Right lobe of liver (tissue), 6 donors: Measurements from ENCODE around the gene BTN3A1. TPM values are rescaled to one million over a fixed set of nuclear protein-coding genes. Genes with fewer than 3 reads are reported as not detected.
"Not testable (repeated sequence)": the region's sequence is repeated elsewhere in the genome, so short reads cannot be mapped to it uniquely, and the experiment has no call there.

ENCODE experiments used
- ATAC-seq, 4 donors: fragments of 200-7000 bp; cut with Tn5 transposase; one replicate each; pipeline ENCODE4 v1.9.1; 2020; ENCODE audit warnings: mild to moderate bottlenecking in 4 of 4, moderate library complexity in 4 of 4
- DNase-seq, 3 donors: peaks; one replicate each; pipeline ENCODE4 v3.0.0-alpha.2; 2020
- H3K27ac ChIP-seq, 3 donors: fragments of 200-600 bp; one replicate each; pipeline ENCODE4 v1.8.0; 2022
- H3K27me3 ChIP-seq, 2 donors: fragments of 200-600 bp; one replicate each; pipeline ENCODE4 v1.8.0; 2022
- H3K36me3 ChIP-seq, 4 donors: fragments of 200-600 bp; sonication (generic) in 1 of 4; one replicate each; pipeline versions ENCODE4 v1.5.1 to v1.8.0; 2017 to 2022; ENCODE audit warnings: control low read depth in 1 of 4
- H3K4me1 ChIP-seq, 4 donors: fragments of 200-600 bp; sonication (generic) in 1 of 4; one replicate each; pipeline versions ENCODE4 v1.5.1 to v1.8.0; 2017 to 2022; ENCODE audit warnings: control low read depth in 1 of 4
- H3K4me3 ChIP-seq, 3 donors: fragments of 200-600 bp; one replicate each; pipeline ENCODE4 v1.8.0; 2022
- H3K9me3 ChIP-seq, 4 donors: fragments of 200-600 bp; sonication (generic) in 1 of 4; one replicate each; pipeline versions ENCODE4 v1.5.1 to v1.8.0; 2017 to 2022; ENCODE audit warnings: control low read depth in 1 of 4
- POLR2A ChIP-seq: fragments of 450-650 bp; IDR thresholded peaks from one replicate; pipeline ENCODE4 v1.6.1; 2017; ENCODE audit warnings: antibody characterized with exemption, mild to moderate bottlenecking
- WGBS: methylation state at CpG from one replicate; pipeline ENCODE4 v1.1.6; 2018; ENCODE audit warnings: low coverage, low lambda C conversion rate; ENCODE audit not compliant: insufficient coverage; ENCODE audit errors: missing lambda C conversion rate; 5-methylcytosine and 5-hydroxymethylcytosine counted together
- intact Hi-C, 2 donors: fragments of 100-400 bp; cut with DNase I; formaldehyde crosslinking; loops; one replicate each; pipeline versions ENCODE4 v1.11.2 to v1.14.1; 2022
- total RNA-seq, 6 experiments: library from RNA; depleted of rRNA in 2 of 6; stranded (reverse); fragments of >200 nt in 2 of 6; fragmentation: NEBNext Ultra II Directional in 3 of 6; extraction: Animal tissue kit (Norgen Biotek cat#: 25700) in 3 of 6; gene quantifications; one replicate each; pipeline versions ENCODE4 v1.1.0 to v1.2.4, GENCODE V29; 2016 to 2023
- TF ChIP-seq, protein P1 (sequence below), 4 donors: fragments of 200-600 bp in 3 of 4; fragments of 450-650 bp in 1 of 4; IDR thresholded peaks; one replicate each; pipeline versions ENCODE4 v1.5.1 to v1.8.0; 2016 to 2022; ENCODE audit warnings: antibody characterized with exemption in 4 of 4, mild to moderate bottlenecking in 2 of 4
- donor health status: DM: no; HTN: yes; CAD: no.
- donor health status: DM: no; HTN: no; CAD: no.
- donor health status: DM: no; HTN: no; CAD: no.
- donor health status: DM: no; HTN: yes; CAD: no.
- donor health status: DM: no; HTN: yes; CAD: no.

The BTN3A1 gene
- total RNA-seq, 6 experiments from 2014 or later, result 9.0 to 15.9 (median 10.6) TPM

DNA sequence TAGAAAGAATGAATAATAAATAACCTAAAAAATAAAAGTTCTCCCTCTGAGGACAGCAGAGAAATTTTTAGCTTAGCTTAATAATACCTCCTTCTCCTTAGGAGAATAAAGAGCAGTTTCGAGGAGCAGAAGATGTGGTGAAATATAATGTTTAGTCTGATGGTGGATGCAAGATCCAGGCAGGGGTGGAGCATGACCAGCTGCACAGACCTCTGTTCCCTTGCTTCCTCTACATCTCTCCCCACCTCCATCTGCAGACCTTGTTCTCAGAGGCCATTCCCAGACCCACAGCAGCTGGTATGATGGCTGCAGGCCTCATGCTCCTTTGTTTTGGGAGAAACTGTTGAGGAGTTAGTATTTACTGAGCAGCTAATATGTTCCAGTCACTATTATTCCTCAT is 35.6 kb upstream of the BTN3A1 start:
- no peak for TF ChIP-seq POLR2A
- TF ChIP-seq, protein P1, sequence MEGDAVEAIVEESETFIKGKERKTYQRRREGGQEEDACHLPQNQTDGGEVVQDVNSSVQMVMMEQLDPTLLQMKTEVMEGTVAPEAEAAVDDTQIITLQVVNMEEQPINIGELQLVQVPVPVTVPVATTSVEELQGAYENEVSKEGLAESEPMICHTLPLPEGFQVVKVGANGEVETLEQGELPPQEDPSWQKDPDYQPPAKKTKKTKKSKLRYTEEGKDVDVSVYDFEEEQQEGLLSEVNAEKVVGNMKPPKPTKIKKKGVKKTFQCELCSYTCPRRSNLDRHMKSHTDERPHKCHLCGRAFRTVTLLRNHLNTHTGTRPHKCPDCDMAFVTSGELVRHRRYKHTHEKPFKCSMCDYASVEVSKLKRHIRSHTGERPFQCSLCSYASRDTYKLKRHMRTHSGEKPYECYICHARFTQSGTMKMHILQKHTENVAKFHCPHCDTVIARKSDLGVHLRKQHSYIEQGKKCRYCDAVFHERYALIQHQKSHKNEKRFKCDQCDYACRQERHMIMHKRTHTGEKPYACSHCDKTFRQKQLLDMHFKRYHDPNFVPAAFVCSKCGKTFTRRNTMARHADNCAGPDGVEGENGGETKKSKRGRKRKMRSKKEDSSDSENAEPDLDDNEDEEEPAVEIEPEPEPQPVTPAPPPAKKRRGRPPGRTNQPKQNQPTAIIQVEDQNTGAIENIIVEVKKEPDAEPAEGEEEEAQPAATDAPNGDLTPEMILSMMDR (IDR thresholded peaks at IDR 0.05), result no peak
- 36% methylated on average over 1 of the region's 1 CpG for WGBS
- Histone ChIP-seq H3K9me3 (no peaks in the 10 kb centered on the region), H3K36me3 (peaks cover 0 to 9% (median 0%) of the 10 kb centered on the region in 4 donors), H3K4me1 (peaks cover 0 to 15% (median 0%) of the 10 kb centered on the region in 4 donors), H3K4me3 (no peak overlapping the region), H3K27me3 (no peaks in the 10 kb centered on the region), H3K27ac (no peak overlapping the region)
- no peak for DNase-seq
- no peak for ATAC-seq
- intact Hi-C loops, result no loop called here

DNA sequence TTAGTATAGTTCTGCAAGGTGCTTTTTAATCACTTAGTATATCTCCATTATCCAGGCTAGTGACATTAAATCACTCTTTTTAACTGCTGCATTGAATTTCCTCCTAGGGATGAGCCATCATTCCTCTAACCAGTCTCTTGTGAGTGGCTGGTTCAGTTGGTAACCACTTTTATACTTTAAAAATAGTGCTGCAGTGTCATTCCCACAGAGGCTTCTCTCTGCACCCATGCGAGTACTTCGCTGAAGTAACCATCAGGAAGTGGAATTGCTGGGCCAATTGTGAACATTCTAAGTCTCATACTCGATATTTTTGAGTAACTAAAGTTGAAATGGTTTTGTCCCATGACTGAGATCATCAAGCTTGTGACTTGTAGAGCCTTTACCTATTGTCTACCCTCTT is 35.0 kb upstream of the BTN3A1 start:
- ATAC-seq (no peak), DNase-seq (no peak)
- TF ChIP-seq POLR2A, result no peak
- TF ChIP-seq, protein P1 (IDR thresholded peaks at IDR 0.05), result no peak
- no peaks in the 10 kb centered on the region for H3K27me3 ChIP-seq
- H3K9me3 ChIP-seq, result no peaks in the 10 kb centered on the region
- H3K4me1 ChIP-seq, result peaks cover 0 to 15% (median 0%) of the 10 kb centered on the region in 4 donors
- H3K4me3 ChIP-seq, result no peak overlapping the region
- intact Hi-C loops, result no loop called here
- WGBS, result 76% methylated on average over 3 of the region's 3 CpGs
- no peak overlapping the region for H3K27ac ChIP-seq
- H3K36me3 ChIP-seq, result peaks cover 0 to 15% (median 0%) of the 10 kb centered on the region in 4 donors

DNA sequence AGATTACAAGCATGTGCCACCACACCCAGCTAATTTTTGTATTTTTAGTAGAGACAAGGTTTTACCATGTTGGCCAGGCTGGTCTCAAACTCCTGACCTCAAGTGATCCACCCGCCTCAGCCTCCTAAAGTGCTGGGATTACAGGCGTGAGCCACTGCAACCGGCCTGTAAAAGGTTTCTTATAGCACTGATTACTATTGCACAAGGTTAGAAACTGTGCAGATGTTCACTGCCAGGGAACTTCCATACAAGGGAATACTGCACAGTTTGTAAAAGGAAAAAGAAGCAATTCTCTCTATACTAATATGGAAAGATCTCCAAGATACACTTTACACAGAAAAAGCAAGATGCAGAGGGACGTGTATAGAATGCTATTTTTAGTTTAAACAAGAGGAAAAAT is 30.3 kb upstream of the BTN3A1 start:
- peaks cover 0 to 34% (median 0%) of the 10 kb centered on the region in 4 donors for H3K36me3 ChIP-seq
- 96% methylated on average over 4 of the region's 4 CpGs for WGBS
- intact Hi-C loops, result not testable (repeated sequence)

GRCh38 chr6:26372308-26373144 is 29.5 kb upstream of the BTN3A1 start:
- H3K36me3 ChIP-seq, result peaks cover 0 to 34% (median 0%) of the 10 kb centered on the region in 4 donors
- 95% methylated on average over 10 of the region's 12 CpGs for WGBS

More for the DNA sequence above, 30.3 kb upstream of the BTN3A1 start:
- H3K27ac ChIP-seq, H3K4me3 ChIP-seq, H3K4me1 ChIP-seq, H3K9me3 ChIP-seq, H3K27me3 ChIP-seq, ATAC-seq, DNase-seq: not testable (repeated sequence)

DNA sequence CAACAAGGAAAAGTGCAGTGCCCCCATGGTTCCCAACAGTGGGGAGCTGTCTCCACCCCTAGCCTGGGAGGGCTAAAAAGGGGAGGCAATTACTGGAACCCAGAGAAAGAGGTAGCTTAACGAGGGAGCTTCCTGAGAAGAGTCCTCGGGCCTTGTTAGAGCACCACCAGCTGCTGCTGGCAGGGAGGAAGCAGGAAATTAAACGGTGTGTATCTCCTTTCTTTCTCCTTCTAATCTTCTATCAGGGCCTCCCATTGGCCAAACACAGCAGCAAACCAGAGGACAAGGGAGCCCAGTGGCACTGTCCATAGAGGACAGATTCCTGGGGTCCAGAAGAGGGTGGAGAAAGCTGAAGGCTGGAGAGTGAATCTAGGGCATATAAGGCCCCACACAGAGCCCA is 26.8 kb upstream of the BTN3A1 start:
- ATAC-seq, result no peak
- intact Hi-C loops, result no loop called here
- no peak for DNase-seq
- TF ChIP-seq, protein P1 (IDR thresholded peaks at IDR 0.05), result no peak
- no peak for TF ChIP-seq POLR2A
- Histone ChIP-seq H3K27ac (no peak overlapping the region), H3K4me3 (no peak overlapping the region), H3K36me3 (peaks cover 0 to 34% (median 0%) of the 10 kb centered on the region in 4 donors), H3K27me3 (no peaks in the 10 kb centered on the region), H3K4me1 (no peaks in the 10 kb centered on the region), H3K9me3 (no peaks in the 10 kb centered on the region)
- WGBS, result 46% methylated on average over 2 of the region's 3 CpGs

More at GRCh38 chr6:26372308-26373144, 29.5 kb upstream of the BTN3A1 start:
- no peaks in the 10 kb centered on the region for H3K4me1 ChIP-seq
- intact Hi-C loops, result no loop called here
- H3K27ac ChIP-seq, result no peak overlapping the region
- H3K27me3 ChIP-seq, result no peaks in the 10 kb centered on the region
- H3K4me3 ChIP-seq, result no peak overlapping the region
- ATAC-seq, result no peak
- no peak for DNase-seq
- no peaks in the 10 kb centered on the region for H3K9me3 ChIP-seq
- no peak for TF ChIP-seq POLR2A
- TF ChIP-seq, protein P1 (IDR thresholded peaks at IDR 0.05), result no peak
